H9 (cell line): ENCODE measurements around the gene FAM193B. TPM values are rescaled to one million over a fixed set of nuclear protein-coding genes. Genes with fewer than 3 reads are reported as not detected.

Source experiments
- DNase-seq: peaks from one replicate; pipeline ENCODE4 v3.0.0-alpha.2; 2017
- H2AFZ ChIP-seq: one replicate; pipeline ENCODE4 v1.6.1; 2013; ENCODE audit warnings: mild to moderate bottlenecking, low read length, control low read depth, moderate library complexity
- H2AK5ac ChIP-seq: 2 replicates; pipeline ENCODE4 v1.6.1; 2013; ENCODE audit warnings: low read length, control low read depth, mixed read lengths; ENCODE audit not compliant: insufficient read length
- H2BK120ac ChIP-seq: one replicate; pipeline ENCODE4 v1.6.1; 2013; ENCODE audit warnings: low read depth, mild to moderate bottlenecking, low read length, control low read depth, inconsistent platforms; ENCODE audit not compliant: poor library complexity, severe bottlenecking
- H2BK12ac ChIP-seq: 2 replicates; pipeline ENCODE4 v1.6.1; 2013; ENCODE audit warnings: low read length, control low read depth, mixed read lengths, low read depth; ENCODE audit not compliant: insufficient read length
- H2BK15ac ChIP-seq: 2 replicates; pipeline ENCODE4 v1.6.1; 2013; ENCODE audit warnings: low read depth, low read length, control low read depth
- H2BK20ac ChIP-seq: one replicate; pipeline ENCODE4 v1.6.1; 2013; ENCODE audit warnings: low read depth, mild to moderate bottlenecking, low read length, control low read depth, inconsistent platforms; ENCODE audit not compliant: poor library complexity, severe bottlenecking
- H2BK5ac ChIP-seq: 2 replicates; pipeline ENCODE4 v1.6.1; 2013; ENCODE audit warnings: low read length, control low read depth, mixed read lengths; ENCODE audit not compliant: insufficient read length
- H3K14ac ChIP-seq: 2 replicates; pipeline ENCODE4 v1.6.1; 2013; ENCODE audit warnings: low read length, control low read depth; ENCODE audit not compliant: insufficient read depth
- H3K18ac ChIP-seq: 2 replicates; pipeline ENCODE4 v1.6.1; 2013; ENCODE audit warnings: low read depth, mild to moderate bottlenecking, mixed read lengths, low read length, control low read depth; ENCODE audit not compliant: insufficient read length
- H3K23ac ChIP-seq: 2 replicates; pipeline ENCODE4 v1.6.1; 2013; ENCODE audit warnings: low read length, control low read depth, mixed read lengths, low read depth; ENCODE audit not compliant: insufficient read length
- H3K23me2 ChIP-seq: 2 replicates; pipeline ENCODE4 v1.6.1; 2013; ENCODE audit warnings: low read depth, mild to moderate bottlenecking, mixed read lengths, low read length, control low read depth; ENCODE audit not compliant: insufficient read length, poor library complexity, severe bottlenecking
- H3K27ac ChIP-seq: 2 replicates; pipeline ENCODE4 v1.5.1; 2013; ENCODE audit warnings: low read length, control low read depth, mixed read lengths, low read depth; ENCODE audit not compliant: insufficient read length
- H3K27me3 ChIP-seq: 2 replicates; pipeline ENCODE4 v1.6.1; 2013; ENCODE audit warnings: low read length, control low read depth, inconsistent platforms; ENCODE audit not compliant: insufficient read depth
- H3K4ac ChIP-seq: 2 replicates; pipeline ENCODE4 v1.6.1; 2013; ENCODE audit warnings: low read depth, mild to moderate bottlenecking, control low read depth, inconsistent platforms, low read length, moderate library complexity
- H3K4me1 ChIP-seq: 2 replicates; pipeline ENCODE4 v1.6.1; 2013; ENCODE audit warnings: low read length, control low read depth, inconsistent platforms; ENCODE audit not compliant: insufficient read depth
- H3K4me2 ChIP-seq: 2 replicates; pipeline ENCODE4 v1.6.1; 2013; ENCODE audit warnings: low read length, control low read depth, mixed read lengths; ENCODE audit not compliant: insufficient read length, insufficient read depth
- H3K56ac ChIP-seq: 2 replicates; pipeline ENCODE4 v1.6.1; 2013; ENCODE audit warnings: low read depth, mild to moderate bottlenecking, mixed read lengths, low read length, control low read depth; ENCODE audit not compliant: insufficient read length
- H3K79me1 ChIP-seq: 2 replicates; pipeline ENCODE4 v1.6.1; 2013; ENCODE audit warnings: low read depth, mild to moderate bottlenecking, moderate library complexity, low read length, control low read depth, inconsistent platforms; ENCODE audit not compliant: insufficient read depth, poor library complexity, severe bottlenecking
- H3K79me2 ChIP-seq: 2 replicates; pipeline ENCODE4 v1.6.1; 2013; ENCODE audit warnings: low read length, control low read depth, inconsistent platforms; ENCODE audit not compliant: insufficient read depth
- H3K9ac ChIP-seq: 2 replicates; pipeline ENCODE4 v1.6.1; 2013; ENCODE audit warnings: low read length, control low read depth, mixed read lengths; ENCODE audit not compliant: insufficient read length; ENCODE audit errors: extremely low read depth
- H3K9me3 ChIP-seq: one replicate; pipeline ENCODE4 v1.6.1; 2013; ENCODE audit warnings: low read depth, low read length, inconsistent platforms; ENCODE audit not compliant: control insufficient read depth
- H3T11ph ChIP-seq: one replicate; pipeline ENCODE4 v1.6.1; 2013; ENCODE audit warnings: mild to moderate bottlenecking, low read length, control low read depth, inconsistent platforms
- H4K20me1 ChIP-seq: one replicate; pipeline ENCODE4 v1.6.1; 2013; ENCODE audit not compliant: control insufficient read depth, insufficient read length, insufficient read depth
- H4K5ac ChIP-seq: 2 replicates; pipeline ENCODE4 v1.6.1; 2013; ENCODE audit warnings: low read depth, mild to moderate bottlenecking, mixed read lengths, low read length, control low read depth; ENCODE audit not compliant: insufficient read length
- H4K8ac ChIP-seq: replicated peaks from 2 replicates; pipeline ENCODE4 v1.6.1; 2013; ENCODE audit warnings: low read length, control low read depth, mixed read lengths, low read depth; ENCODE audit not compliant: insufficient read length
- H4K91ac ChIP-seq: 2 replicates; pipeline ENCODE4 v1.6.1; 2013; ENCODE audit warnings: low read depth, mild to moderate bottlenecking, moderate library complexity, mixed read lengths, low read length, control low read depth; ENCODE audit not compliant: insufficient read length
- H3K27ac Mint-ChIP-seq, 3 experiments: 2 replicates in 2 of 3; 3 replicates in 1 of 3; pipeline ENCODE4 v1.8.0; 2020 to 2021; ENCODE audit warnings: mixed read lengths in 3 of 3, mild to moderate bottlenecking in 1 of 3, moderate library complexity in 1 of 3
- H3K27me3 Mint-ChIP-seq: 2 replicates; pipeline ENCODE4 v1.8.0; 2021; ENCODE audit warnings: low read depth, mild to moderate bottlenecking, moderate library complexity, mixed read lengths
- H3K36me3 Mint-ChIP-seq, 3 experiments: 2 replicates in 2 of 3; 3 replicates in 1 of 3; pipeline ENCODE4 v1.8.0; 2020 to 2021; ENCODE audit warnings: low read depth in 3 of 3, mixed read lengths in 3 of 3; ENCODE audit not compliant: insufficient read depth in 1 of 3
- H3K4me1 Mint-ChIP-seq, 2 experiments: 2 replicates each; pipeline ENCODE4 v1.8.0; 2020; ENCODE audit warnings: mixed read lengths in 2 of 2
- H3K4me3 Mint-ChIP-seq, 2 experiments: 2 replicates in 1 of 2; 3 replicates in 1 of 2; pipeline ENCODE4 v1.8.0; 2020 to 2021; ENCODE audit warnings: mild to moderate bottlenecking in 2 of 2, mixed read lengths in 2 of 2, moderate library complexity in 1 of 2
- H3K9me3 Mint-ChIP-seq, 2 experiments: 2 replicates in 1 of 2; 3 replicates in 1 of 2; pipeline ENCODE4 v1.8.0; 2020; ENCODE audit warnings: mild to moderate bottlenecking in 2 of 2, mixed read lengths in 2 of 2, moderate library complexity in 1 of 2
- CTCF ChIP-seq: fragments of 200-600 bp; sonication (generic); conservative IDR thresholded peaks from 3 replicates; pipeline ENCODE4 v1.8.0; 2021; ENCODE audit warnings: antibody characterized with exemption, mild to moderate bottlenecking
- WGBS: extraction: QIAGEN DNeasy Blood & Tissue Kit; methylation state at CpG from one replicate; pipeline ENCODE4 v1.1.7; 2013; ENCODE audit warnings: missing lambda C conversion rate, low lambda C conversion rate, mixed read lengths; ENCODE audit not compliant: insufficient read length; ENCODE audit errors: extremely low coverage; 5-methylcytosine and 5-hydroxymethylcytosine counted together
- total RNA-seq: library from RNA; stranded (reverse); gene quantifications from 2 replicates; pipeline ENCODE4 v1.2.1, GENCODE V29; 2021

Gene FAM193B
- total RNA-seq, 1 experiment from 2014 or later = 71.5 TPM

GRCh38 chr5:177537389-177538361 lies 16.7 kb downstream of the FAM193B start:
- Histone ChIP-seq H3K4me1 (no peaks in the 10 kb centered on the region), H2BK120ac (no peak overlapping the region), H3K79me2 (peaks cover 2% of the 10 kb centered on the region; the same call in 1 of the 2 replicates), H2BK15ac (no peak overlapping the region), H3K56ac (no peak overlapping the region), H3K14ac (no peak overlapping the region), H2AFZ (no peak overlapping the region), H3K4ac (no peak overlapping the region), H3K9me3 (no peaks in the 10 kb centered on the region), H2BK20ac (no peak overlapping the region), H4K8ac (no peak overlapping the region), H3K18ac (no peak overlapping the region), H2BK5ac (no peak overlapping the region), H4K20me1 (no peaks in the 10 kb centered on the region), H2AK5ac (no peak overlapping the region), H3K27me3 (no peaks in the 10 kb centered on the region), H4K5ac (no peak overlapping the region), H3K79me1 (peaks cover 3% of the 10 kb centered on the region), H3K23me2 (no peaks in the 10 kb centered on the region), H3T11ph (no peak overlapping the region), H4K91ac (no peak overlapping the region), H3K27ac (no peak overlapping the region), H3K23ac (no peak overlapping the region), H2BK12ac (no peak overlapping the region), H3K4me2 (no peak overlapping the region), H3K9ac (no peak overlapping the region)
- H3K4me1 Mint-ChIP-seq = no peaks in the 10 kb centered on the region
- no peaks in the 10 kb centered on the region for H3K27me3 Mint-ChIP-seq
- DNase-seq = no peak
- no peak overlapping the region for H3K4me3 Mint-ChIP-seq
- TF ChIP-seq CTCF = no peak
- peak overlapping the region in 1 of 3 experiments; percentile 13; a peak in 2 of 7 replicates for H3K27ac Mint-ChIP-seq
- WGBS = no CpG with 5 or more reads among the region's 15 CpGs
- H3K36me3 Mint-ChIP-seq = peaks cover 21 to 57% (median 56%) of the 10 kb centered on the region in 3 experiments; a peak in 6 of 7 replicates
- no peaks in the 10 kb centered on the region for H3K9me3 Mint-ChIP-seq
